ENCODE measurements around the gene C4A. TPM values are rescaled to one million over a fixed set of nuclear protein-coding genes. Genes with fewer than 3 reads are reported as not detected.

Gene C4A
- total and polyA plus RNA-seq, 2 of the 13 experiments (the other 11 are each of a cell fraction or from before 2014, with no cell fraction given): 165 to 478 TPM

GRCh38 chr6:31971993-31972708 is 9.7 kb upstream of the C4A start, which contains the start of gene DXO (continued):
- TF ChIP-seq KLF11 (CRISPR knock-in tag; IDR thresholded peaks at IDR 0.05) (0 out of 2 replicates have a peak, but pooled peaks have one; percentile 51), SP140L (CRISPR knock-in tag; IDR thresholded peaks at IDR 0.05; ENCODE audit: borderline replicate concordance) (no peak; the same call in 1 of the 2 replicates), HDAC6 (IDR thresholded peaks at IDR 0.05; ENCODE audit: low read depth, low read length) (no peak), NR0B2 (CRISPR knock-in tag; IDR thresholded peaks at IDR 0.05) (peak; percentile 84), ZNF468 (CRISPR knock-in tag; IDR thresholded peaks at IDR 0.05) (no peak), HOMEZ (CRISPR knock-in tag; IDR thresholded peaks at IDR 0.05; ENCODE audit: low read depth) (peak; percentile 74; the same call in 1 of the 2 replicates), RBAK (CRISPR knock-in tag; IDR thresholded peaks at IDR 0.05) (0 out of 2 replicates have a peak, but pooled peaks have one; percentile 43)
- TF ChIP-seq, protein P1, sequence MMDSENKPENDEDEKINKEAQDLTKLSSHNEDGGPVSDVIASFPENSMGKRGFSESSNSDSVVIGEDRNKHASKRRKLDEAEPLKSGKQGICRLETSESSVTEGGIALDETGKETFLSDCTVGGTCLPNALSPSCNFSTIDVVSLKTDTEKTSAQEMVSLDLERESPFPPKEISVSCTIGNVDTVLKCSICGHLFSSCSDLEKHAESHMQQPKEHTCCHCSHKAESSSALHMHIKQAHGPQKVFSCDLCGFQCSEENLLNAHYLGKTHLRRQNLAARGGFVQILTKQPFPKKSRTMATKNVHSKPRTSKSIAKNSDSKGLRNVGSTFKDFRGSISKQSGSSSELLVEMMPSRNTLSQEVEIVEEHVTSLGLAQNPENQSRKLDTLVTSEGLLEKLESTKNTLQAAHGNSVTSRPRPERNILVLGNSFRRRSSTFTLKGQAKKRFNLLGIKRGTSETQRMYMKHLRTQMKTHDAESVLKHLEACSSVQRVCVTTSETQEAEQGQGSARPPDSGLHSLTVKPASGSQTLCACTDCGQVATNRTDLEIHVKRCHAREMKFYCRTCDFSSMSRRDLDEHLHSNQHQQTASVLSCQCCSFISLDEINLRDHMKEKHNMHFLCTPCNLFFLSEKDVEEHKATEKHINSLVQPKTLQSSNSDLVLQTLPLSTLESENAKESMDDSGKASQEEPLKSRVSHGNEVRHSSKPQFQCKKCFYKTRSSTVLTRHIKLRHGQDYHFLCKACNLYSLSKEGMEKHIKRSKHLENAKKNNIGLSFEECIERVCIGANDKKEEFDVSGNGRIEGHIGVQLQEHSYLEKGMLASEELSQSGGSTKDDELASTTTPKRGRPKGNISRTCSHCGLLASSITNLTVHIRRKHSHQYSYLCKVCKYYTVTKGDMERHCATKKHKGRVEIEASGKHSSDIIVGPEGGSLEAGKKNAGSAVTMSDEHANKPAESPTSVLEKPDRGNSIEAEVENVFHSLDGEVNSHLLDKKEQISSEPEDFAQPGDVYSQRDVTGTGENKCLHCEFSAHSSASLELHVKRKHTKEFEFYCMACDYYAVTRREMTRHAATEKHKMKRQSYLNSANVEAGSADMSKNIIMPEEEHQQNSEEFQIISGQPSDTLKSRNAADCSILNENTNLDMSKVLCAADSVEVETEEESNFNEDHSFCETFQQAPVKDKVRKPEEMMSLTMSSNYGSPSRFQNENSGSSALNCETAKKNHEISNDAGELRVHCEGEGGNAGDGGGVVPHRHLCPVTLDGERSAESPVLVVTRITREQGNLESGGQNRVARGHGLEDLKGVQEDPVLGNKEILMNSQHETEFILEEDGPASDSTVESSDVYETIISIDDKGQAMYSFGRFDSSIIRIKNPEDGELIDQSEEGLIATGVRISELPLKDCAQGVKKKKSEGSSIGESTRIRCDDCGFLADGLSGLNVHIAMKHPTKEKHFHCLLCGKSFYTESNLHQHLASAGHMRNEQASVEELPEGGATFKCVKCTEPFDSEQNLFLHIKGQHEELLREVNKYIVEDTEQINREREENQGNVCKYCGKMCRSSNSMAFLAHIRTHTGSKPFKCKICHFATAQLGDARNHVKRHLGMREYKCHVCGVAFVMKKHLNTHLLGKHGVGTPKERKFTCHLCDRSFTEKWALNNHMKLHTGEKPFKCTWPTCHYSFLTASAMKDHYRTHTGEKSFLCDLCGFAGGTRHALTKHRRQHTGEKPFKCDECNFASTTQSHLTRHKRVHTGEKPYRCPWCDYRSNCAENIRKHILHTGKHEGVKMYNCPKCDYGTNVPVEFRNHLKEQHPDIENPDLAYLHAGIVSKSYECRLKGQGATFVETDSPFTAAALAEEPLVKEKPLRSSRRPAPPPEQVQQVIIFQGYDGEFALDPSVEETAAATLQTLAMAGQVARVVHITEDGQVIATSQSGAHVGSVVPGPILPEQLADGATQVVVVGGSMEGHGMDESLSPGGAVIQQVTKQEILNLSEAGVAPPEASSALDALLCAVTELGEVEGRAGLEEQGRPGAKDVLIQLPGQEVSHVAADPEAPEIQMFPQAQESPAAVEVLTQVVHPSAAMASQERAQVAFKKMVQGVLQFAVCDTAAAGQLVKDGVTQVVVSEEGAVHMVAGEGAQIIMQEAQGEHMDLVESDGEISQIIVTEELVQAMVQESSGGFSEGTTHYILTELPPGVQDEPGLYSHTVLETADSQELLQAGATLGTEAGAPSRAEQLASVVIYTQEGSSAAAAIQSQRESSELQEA (CRISPR knock-in tag; IDR thresholded peaks at IDR 0.05; ENCODE audit: not compliant biosample characterization): peak; percentile 46
- TF ChIP-seq, protein P2, sequence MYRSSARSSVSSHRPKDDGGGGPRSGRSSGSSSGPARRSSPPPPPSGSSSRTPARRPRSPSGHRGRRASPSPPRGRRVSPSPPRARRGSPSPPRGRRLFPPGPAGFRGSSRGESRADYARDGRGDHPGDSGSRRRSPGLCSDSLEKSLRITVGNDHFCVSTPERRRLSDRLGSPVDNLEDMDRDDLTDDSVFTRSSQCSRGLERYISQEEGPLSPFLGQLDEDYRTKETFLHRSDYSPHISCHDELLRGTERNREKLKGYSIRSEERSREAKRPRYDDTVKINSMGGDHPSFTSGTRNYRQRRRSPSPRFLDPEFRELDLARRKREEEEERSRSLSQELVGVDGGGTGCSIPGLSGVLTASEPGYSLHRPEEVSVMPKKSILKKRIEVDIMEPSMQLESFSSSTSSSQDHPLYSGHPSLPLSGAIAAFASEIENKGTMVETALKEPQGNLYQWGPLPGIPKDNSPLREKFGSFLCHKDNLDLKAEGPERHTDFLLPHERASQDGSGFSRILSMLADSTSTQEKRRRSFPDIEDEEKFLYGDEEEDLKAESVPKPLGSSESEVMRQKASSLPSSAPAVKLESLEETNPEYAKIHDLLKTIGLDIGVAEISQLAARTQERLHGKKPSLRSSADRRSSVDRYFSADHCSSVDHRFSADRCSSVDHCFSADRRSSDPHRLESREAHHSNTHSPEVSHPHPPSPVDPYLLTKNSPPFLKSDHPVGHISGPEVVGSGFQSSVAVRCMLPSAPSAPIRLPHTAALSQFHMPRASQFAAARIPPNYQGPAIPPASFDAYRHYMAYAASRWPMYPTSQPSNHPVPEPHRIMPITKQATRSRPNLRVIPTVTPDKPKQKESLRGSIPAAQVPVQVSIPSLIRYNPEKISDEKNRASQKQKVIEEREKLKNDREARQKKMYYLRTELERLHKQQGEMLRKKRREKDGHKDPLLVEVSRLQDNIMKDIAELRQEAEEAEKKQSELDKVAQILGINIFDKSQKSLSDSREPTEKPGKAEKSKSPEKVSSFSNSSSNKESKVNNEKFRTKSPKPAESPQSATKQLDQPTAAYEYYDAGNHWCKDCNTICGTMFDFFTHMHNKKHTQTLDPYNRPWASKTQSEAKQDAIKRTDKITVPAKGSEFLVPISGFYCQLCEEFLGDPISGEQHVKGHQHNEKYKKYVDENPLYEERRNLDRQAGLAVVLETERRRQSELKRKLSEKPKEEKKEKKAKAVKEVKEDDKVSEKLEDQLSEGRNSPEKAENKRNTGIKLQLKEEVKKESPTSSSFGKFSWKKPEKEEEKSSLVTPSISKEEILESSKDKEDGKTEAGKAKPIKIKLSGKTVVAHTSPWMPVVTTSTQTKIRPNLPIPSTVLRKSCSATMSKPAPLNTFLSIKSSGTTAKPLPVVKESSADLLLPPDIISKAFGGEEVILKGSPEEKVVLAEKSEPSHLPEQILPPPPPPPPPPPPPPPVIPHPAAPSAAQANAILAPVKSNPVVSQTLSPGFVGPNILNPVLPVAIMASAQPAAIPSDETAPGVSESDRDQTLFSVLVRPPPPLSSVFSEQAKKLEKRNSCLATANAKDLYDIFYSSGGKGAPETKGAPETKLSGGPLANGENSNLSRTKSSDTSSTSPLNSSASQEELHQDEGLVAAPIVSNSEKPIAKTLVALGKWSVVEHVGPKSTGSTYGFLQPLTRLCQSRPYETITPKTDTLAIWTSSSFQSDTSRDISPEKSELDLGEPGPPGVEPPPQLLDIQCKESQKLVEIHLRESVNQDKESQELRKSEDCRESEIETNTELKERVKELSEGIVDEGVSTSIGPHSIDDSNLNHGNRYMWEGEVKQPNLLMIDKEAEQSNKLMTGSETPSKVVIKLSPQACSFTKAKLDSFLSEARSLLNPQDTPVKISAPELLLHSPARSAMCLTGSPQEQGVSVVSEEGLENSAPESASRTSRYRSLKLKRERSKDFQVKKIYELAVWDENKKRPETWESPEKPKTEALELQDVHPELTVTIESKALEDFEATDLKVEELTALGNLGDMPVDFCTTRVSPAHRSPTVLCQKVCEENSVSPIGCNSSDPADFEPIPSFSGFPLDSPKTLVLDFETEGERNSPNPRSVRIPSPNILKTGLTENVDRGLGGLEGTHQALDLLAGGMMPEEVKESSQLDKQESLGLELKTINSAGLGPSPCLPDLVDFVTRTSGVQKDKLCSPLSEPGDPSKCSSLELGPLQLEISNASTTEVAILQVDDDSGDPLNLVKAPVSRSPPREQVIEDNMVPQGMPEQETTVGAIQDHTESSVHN (CRISPR knock-in tag; IDR thresholded peaks at IDR 0.05): peak; percentile 51; the same call in 1 of the 2 replicates

All from HepG2 (cell line).